DMS153 treated with DMSO at 0.1 percent for 48 hours (cell line): Measurements from ENCODE around the gene SOD2.
A peak's percentile ranks its signal among the peaks of the same experiment; 100 is the strongest.
"Not testable (repeated sequence)": the region's sequence is repeated elsewhere in the genome, so short reads cannot be mapped to it uniquely, and the experiment has no call there.

Experiments used
- DNase-seq: peaks from one replicate; lab custom pipeline; 2025; ENCODE audit not compliant: unreplicated experiment; lab: John Stamatoyannopoulos, UW

SOD2 gene

DNA sequence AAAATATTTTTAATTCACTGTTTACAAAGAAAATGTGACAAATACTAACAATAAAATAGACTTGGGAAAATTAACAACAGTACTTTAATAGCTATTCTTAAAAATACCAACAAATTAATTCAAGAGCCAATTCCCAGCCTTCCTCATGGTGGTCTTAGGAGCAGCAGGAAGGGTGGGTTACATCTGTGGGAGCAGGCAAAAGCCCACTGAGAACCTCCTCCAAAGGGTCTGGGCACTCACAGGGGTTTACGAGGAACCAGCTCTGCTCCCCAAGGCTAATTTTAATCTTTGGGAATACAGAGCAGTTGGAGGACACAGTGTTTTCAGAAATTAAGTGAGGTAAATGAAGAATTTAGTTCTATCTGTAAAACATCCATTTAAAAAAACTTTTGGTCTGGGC, 10.2 kb downstream of the SOD2 start:
- no peak for DNase-seq

DNA sequence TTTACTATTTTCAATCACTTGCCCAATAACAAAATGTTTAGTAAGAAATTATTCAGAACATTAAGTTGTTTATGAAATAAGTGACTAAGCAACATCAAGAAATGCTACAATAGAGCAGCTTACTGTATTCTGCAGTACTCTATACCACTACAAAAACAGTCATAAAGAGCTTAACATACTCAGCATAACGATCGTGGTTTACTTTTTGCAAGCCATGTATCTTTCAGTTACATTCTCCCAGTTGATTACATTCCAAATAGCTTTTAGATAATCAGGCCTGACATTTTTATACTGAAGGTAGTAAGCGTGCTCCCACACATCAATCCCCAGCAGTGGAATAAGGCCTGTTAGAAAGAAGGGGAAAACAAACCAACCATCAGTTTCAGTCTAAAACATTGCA, 10.7 kb downstream of the SOD2 start:
- DNase-seq: no peak

DNA sequence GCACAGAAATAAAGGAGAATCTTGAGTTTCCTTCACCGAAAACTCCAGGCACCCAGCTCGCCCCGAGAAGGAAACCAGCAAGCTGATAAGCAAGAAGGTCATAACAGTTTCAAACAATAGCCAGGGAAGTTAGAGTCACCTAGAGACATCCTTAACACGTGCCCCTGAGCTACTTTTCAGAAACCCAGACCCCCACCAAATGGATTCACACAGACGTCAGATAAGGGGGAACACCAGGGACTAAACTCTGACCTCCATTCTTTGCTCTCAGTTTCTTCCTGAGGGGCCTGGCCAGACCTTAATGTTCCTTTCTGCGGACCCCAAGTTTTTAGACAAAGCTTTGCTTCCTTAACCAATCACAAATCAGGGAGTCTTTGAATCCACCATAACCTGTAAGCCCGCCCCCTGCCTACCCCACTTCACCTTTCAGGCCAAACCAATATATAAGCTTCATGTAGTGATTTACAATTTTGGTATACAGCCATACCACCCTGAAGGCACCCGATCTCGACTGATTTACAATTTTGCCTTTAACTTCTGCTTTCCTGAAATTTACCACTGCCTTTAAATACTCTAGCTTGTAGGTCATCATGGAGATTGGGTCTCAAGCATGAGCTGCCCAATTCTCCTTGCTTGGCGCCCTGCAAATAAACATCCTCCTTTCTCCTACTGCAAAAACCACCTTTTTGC, 11.7 kb downstream of the SOD2 start:
- DNase-seq: no peak

DNA sequence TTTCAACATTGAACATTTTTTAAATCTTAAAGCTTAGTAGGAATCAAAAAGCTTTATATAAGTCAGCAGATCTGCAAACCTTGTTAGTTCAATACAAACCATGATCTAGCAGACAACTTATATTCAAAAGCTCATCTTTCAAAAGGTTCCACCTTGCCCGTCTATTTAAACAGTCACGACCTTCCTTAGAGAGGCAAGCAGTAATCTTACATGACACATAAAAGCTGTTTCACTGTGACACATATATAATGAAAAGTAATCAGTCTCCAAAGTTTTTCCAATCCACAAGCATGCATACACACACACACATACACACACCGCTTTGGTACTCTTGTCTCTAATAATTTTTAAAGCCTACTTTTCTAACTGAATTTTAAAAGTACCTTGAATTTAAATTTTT, 12.9 kb downstream of the SOD2 start:
- DNase-seq: no peak

DNA sequence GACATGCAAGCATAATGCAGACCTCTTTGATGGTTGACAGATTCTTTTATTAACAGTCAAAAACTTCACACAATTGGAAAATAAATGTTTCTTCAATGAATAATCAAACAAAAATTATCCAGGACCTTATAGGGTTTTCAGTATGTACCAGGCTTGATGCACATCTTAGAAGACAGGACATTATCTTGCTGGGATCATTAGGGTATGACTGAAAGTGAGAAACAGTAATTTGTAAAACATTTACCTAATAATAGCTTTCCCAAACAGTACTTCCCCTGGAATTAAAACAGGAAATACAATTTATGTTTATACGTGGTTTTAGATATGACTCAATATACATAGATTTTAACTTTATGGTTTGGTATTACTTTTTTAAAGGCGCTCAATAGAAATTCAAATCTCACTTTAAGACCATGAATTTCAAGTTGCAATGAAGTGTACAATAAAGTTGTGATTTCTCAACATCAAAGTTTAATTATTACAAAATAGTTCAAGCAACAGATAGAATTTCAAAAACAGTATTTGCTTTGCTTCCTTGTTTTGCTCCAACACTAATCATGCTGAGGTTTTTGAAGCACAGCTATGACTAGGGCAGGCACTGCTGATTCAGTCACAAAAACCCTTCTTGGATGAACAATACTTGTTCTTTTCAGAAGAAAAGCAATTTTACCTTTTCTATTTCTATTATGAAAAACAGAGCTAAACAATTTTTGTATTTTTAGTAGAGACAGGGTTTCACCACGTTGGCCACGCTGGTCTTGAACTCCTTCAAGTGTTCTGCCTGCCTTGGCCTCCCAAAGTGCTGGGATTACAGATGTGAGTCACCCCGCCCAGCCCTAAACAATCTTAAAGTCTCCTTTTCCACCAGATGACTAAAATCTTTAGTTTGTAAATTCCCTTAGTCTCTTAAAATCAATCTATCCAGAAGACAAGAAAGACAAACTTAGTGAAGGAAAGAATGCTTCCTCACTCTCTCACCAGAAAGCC, 13.7 kb downstream of the SOD2 start:
- no peak for DNase-seq

DNA sequence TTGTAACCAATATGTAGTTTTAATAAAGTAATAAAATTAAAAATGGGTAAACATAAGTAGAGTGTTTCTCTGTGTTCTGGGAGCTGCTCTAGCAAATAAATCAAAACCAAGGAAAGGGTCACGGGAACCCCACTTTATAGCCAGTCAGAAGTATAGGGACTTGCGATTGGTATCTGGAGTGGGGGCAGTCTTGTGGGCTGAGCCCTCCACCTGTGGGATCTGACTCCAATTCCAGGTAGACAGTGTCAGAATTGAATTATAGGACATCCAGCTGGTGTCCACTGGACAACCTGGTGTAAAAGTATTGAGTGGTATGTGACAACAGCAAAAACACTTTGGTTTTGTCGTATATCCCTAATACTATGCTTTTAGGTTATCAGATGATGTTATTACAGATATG, 14.5 kb downstream of the SOD2 start:
- DNase-seq: no peak

DNA sequence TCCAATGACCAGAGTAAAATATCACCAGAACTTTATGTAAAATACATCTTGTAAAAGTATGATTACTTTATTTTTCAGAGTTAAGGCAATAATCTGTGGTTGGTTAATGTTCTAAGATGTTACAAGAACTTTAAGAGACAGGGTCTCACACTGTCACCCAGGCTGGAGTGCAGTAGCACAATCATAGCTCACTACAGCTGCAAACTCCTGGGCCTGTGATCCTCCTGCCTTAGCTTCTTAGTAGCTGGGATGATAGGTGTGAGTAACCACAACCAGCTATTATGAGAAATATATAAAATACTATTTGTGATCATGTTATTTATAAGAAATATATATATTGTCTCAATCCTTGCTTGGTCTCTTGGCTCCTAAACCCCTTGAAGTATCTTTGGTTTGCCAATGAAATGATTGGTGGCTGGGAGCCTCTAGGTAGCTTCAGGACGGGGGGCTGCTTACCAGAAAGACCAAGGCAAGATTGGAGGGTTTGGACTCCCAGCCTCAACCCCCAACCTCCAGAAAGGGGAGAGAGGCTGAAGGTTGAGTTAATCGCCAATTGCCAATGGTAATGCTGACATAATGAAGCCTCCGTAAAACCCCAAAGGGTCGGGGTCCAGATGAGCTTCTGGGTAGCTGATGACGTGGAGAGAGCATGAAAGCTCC, 15.4 kb downstream of the SOD2 start:
- DNase-seq: no peak

DNA sequence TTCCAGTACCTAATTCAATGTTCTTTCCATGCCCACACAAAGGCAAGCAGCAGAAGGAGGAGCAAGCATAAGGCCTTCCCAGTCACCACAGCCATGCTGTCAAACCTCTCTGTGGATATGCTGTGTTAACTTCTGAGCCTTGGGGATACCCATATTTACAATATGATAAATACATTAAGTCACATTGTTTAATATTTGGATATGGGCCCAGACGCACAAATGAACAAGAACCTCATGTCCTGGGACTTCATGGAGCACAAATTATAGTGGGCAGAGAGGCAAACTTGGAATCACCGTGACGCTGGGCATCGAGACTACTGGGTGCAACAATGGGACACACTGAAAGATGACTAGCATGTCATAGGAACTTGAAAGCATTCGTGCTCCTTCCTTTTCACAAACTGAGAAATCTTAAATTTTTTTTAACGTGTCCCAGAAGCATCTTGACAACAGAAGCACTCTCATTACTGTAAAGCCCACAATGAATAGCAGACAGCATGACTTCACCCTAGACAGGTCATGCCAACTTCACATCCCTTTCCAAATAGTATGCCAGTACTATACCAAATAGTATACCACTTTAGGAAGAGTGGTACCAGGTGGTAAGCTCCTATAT, 16.0 kb downstream of the SOD2 start:
- DNase-seq: no peak

DNA sequence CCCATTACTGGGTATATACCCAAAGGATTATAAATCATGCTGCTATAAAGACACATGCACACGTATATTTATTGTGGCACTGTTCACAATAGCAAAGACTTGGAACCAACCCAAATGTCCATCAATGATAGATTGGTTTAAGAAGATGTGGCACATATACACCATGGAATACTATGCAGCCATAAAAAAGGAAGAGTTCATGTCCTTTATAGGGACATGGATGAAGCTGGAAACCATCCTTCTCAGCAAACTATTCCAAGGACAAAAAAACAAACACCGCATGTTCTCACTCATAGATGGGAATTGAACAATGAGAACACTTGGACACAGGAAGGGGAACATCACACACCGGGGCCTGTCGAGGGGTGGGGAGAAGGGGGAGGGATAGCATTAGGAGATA, 16.8 kb downstream of the SOD2 start:
- DNase-seq: not testable (repeated sequence)

DNA sequence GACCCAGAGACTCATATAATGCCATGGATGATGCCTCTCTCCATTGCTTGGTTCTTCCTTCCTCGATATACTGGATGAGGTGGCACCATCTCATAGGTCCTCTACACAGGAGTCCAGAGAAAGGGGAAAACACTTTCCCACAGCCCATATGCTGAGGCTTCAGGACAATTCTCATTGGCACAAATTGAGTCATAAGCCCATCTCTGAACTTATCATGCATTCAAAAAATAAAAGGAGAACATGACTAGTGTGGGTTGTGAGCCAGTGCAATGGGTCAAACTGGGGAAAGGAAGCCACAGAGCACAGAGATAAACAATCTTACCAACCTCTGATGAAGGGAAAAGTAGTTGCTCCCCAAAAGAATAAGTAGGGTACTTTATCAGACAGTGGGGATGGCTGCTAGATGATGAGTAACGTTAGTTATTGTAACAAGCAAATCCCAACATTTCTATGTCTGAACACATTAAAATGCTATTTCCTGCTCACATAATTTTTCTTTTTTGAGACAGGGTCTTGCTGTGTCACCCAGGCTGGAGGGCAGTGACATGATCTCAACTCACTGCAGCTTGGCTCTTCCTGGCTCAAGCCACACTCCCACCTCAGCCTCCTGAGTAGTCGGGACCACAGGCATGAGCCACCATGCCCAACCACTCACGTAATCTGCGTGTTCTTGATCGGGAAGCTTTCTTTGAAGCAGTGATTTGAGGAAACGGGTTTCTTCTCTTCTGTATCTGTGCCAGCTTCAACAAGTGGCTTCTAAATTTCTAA, 27.0 kb downstream of the SOD2 start:
- DNase-seq: no peak

DNA sequence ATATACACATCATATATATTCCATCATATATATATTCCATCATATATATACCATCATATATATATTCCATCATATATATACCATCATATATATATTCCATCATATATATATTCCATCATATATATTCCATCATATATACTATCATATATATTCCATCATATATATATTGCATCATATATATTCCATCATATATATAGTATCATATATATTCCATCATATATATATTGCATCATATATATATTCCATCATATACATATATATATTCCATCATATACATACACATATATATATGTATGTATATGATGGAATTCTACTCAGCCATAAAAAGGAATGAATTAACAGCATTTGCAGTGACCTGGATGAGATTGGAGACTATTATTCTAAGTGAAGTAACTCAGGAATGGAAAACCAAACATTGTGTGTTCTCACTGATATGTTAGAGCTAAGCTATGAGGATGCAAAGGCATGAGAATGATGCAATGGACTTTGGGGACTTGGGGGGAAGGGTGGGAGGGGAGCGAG, 29.6 kb downstream of the SOD2 start:
- DNase-seq: not testable (repeated sequence)

DNA sequence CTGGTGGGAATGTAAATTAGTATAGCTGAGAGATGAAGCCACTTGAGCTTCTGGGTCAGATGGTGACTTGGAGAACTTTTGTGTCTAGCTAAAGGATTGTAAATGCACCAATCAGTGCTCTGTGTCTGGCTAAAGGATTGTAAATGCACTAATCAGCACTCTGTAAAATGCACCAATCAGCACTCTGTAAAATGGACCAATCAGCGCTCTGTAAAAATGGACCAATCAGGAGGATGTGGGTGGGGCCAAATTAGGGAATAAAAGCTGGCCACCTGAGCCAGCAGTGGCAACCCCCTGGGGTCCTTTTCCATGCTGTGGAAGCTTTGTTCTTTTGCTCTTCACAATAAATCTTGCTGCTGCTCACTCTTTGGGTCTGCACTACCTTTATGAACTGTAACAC, 31.1 kb downstream of the SOD2 start:
- DNase-seq: not testable (repeated sequence)

DNA sequence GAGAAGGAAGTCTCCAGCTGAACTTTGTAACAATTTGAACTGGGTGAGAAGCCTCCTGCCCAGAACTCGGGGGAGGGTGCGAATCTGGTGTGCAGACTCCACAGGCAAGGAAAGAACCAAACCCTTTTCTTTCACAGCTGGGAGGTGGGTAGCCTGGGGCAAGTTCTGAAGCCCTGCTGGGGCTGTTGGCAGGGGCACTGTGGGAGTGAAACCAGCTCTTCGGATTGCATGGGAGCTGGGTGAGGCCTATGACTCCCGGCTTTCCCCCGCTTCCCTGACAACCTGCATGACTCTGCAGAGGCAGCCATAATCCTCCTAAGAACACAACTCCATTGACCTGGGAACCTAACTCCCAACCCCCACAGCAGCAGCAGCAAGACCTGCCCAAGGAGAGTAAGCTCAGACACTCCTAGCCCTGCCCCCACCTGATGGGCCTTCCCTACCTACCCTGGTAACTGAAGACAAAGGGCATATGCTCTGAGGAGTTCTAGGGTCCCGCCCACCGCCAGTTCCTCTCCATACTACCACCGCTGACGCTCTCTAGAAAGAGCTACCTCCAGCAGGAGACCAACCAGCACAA, 37.5 kb downstream of the SOD2 start:
- DNase-seq: no peak

DNA sequence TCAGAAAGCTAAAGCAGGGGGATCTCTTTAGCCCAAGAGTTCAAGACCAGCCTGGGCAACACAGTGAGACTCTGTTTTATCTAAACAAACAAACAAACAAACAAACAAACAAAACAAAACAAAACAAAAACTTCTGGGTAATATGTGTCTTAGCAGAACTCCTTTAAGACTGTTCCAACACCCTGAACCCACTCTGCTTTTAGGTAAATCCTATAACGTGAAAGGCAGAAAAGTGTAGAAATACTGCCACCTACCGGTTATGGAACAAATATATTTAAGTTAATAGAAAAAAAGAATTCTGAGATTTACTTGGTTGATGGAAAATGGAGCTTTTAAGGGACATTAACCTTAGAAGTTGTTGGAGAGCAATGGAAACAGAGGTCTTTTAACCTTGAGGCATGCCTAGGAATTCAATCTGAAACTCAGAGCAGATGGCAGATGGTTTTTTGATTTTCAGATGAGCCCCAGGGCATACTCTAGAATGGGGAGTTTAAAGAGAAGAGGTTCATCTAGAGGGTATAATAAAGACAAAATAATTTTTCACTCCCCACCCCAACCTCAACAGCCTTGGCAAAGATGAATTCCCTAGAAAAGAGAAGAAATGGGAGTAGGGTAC, 38.5 kb downstream of the SOD2 start:
- DNase-seq: peak; percentile 61

DNA sequence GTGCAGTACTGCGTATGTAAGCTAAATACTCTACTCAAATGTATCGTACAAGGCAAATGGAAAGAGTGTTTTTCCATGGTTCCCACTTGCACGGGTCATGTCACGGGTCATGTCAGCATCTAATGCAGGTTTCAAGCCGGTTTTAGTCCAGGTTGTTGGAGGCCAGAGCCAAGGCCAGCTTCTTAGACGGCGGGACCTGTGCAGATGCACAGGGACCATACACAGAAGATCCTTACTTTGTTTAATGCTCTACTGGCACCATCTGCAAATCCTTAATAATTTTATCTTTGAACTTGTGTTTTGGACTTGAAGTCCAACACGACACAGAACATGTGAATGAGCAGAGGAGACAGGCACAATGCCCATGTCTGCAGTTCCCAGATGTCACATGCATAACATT, 42.7 kb downstream of the SOD2 start:
- DNase-seq: no peak

DNA sequence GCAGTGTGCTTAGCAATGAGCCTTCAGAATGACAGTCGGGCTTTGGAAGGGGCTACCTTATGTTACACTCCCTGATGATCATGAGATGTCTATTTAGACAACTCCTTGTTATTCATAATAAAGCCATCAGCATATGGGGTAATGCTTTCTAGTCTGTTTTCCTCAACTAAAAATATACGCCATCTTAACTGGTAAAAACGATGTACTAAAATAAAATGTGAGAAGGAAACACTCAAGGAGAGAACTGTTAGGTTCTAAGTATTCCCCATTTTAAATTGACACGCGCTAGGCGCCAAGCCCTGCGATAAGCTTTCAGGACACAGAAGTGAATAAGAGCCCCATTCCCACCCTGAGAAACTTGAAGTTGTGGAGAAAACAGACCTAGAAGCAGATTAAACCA, 43.6 kb downstream of the SOD2 start:
- DNase-seq: no peak

DNA sequence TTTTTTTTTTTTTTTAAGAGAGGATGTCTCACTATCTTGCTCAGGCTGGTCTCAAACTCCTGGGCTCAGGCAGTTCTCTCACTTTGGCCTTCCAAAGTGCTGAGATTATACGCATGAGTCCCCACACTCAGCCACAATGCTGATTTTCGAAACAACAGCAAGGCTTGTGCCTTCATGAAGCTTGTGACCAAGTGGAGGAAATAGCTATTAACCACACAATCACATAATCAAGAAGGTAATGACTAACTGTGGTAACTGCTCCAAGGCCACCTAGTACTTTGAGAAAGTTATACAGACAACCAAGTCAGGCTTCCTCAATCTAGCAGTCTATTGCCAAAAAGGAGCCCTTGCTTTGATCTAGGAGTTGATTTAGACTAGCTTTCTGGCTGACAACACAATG, 46.3 kb downstream of the SOD2 start:
- no peak for DNase-seq

DNA sequence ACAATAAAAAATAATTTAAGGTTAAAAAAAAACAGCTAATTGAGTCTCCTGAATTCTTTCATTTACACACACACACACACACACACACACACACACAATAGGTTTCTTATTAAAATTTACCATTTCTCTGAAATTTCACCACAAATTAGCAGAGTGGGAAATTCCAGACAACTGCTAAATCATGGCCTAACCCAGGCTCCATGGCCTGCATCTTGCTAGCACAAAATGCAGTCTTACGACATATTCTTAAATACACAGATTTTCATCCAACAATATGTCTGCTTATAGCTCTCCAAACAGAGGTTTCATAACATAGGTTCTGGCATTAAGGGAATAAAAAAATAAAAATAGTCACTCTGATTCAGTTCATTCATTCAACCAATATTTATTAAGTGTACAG, 46.9 kb downstream of the SOD2 start:
- no peak for DNase-seq

DNA sequence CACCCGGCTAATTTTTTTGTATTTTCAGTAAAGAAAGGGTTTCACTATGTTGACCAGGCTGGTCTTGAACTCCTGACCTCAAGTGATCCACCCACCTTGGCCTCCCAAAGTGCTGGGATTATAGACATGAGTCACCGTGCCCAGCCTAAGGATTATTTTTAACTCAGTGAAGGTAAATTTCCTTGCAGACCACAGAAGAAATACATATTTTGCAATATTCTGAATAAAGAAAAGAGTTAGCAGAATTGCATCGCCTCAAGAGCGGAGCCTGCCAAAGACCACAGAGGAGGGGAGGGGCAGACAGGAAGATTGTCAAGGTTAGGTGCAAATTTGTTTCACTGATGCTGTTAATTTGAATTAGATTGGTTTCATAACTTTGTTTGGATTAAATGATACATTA, 47.4 kb downstream of the SOD2 start:
- DNase-seq: no peak
